ENCODE data around the gene HEXB. TPM values are rescaled to one million over a fixed set of nuclear protein-coding genes. Genes with fewer than 3 reads are reported as not detected.
"Not testable (repeated sequence)": the region's sequence is repeated elsewhere in the genome, so short reads cannot be mapped to it uniquely, and the experiment has no call there.

The HEXB gene
- total RNA-seq, 4 donors from 2014 or later, result 101 to 128 (median 113) TPM

GRCh38 chr5:74717596-74717995 lies 32.6 kb downstream of the HEXB start:
- intact Hi-C loops (cut with DNase I), result no loop called here
- no peak for DNase-seq (ENCODE audit: extremely low spot score)
- peaks cover 36 to 98% (median 77%) of the 10 kb centered on the region in 4 donors for H3K36me3 ChIP-seq
- no peaks in the 10 kb centered on the region for H3K27me3 ChIP-seq
- 60% methylated on average over 1 of the region's 1 CpG for WGBS
- no peaks in the 10 kb centered on the region for H3K9me3 ChIP-seq
- H3K4me1 ChIP-seq, result no peaks in the 10 kb centered on the region
- no peak overlapping the region for H3K4me3 ChIP-seq
- TF ChIP-seq POLR2AphosphoS5 (IDR thresholded peaks at IDR 0.05), result no peak
- TF ChIP-seq EP300 (IDR thresholded peaks at IDR 0.05), result no peak
- no peak overlapping the region for H3K27ac ChIP-seq (replicated peaks in 1 of 4)

GRCh38 chr5:74722271-74722670 lies 37.2 kb downstream of the HEXB start:
- Histone ChIP-seq H3K27me3 (no peaks in the 10 kb centered on the region), H3K4me1 (no peaks in the 10 kb centered on the region), H3K9me3 (no peaks in the 10 kb centered on the region), H3K27ac (replicated peaks in 1 of 4) (no peak overlapping the region), H3K36me3 (peaks cover 46 to 100% (median 77%) of the 10 kb centered on the region in 4 donors), H3K4me3 (no peak overlapping the region)
- 82% methylated on average over 1 of the region's 1 CpG for WGBS
- no peak for TF ChIP-seq POLR2A (IDR thresholded peaks at IDR 0.05; ENCODE audit: low read depth)
- TF ChIP-seq, protein P1, sequence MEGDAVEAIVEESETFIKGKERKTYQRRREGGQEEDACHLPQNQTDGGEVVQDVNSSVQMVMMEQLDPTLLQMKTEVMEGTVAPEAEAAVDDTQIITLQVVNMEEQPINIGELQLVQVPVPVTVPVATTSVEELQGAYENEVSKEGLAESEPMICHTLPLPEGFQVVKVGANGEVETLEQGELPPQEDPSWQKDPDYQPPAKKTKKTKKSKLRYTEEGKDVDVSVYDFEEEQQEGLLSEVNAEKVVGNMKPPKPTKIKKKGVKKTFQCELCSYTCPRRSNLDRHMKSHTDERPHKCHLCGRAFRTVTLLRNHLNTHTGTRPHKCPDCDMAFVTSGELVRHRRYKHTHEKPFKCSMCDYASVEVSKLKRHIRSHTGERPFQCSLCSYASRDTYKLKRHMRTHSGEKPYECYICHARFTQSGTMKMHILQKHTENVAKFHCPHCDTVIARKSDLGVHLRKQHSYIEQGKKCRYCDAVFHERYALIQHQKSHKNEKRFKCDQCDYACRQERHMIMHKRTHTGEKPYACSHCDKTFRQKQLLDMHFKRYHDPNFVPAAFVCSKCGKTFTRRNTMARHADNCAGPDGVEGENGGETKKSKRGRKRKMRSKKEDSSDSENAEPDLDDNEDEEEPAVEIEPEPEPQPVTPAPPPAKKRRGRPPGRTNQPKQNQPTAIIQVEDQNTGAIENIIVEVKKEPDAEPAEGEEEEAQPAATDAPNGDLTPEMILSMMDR (IDR thresholded peaks at IDR 0.05), result no peak
- intact Hi-C loops (cut with DNase I), result no loop called here
- DNase-seq (ENCODE audit: extremely low spot score), result no peak

- no peak for DNase-seq (ENCODE audit: extremely low spot score)
- H3K4me3 ChIP-seq, result no peak overlapping the region
- H3K27ac ChIP-seq (replicated peaks in 1 of 4), result no peak overlapping the region
- H3K9me3 ChIP-seq, result no peaks in the 10 kb centered on the region
- WGBS, result 84% methylated on average over 1 of the region's 1 CpG
- intact Hi-C loops (cut with DNase I), result no loop called here
- peaks cover 37 to 100% (median 67%) of the 10 kb centered on the region in 4 donors for H3K36me3 ChIP-seq
- no peak for TF ChIP-seq EP300 (IDR thresholded peaks at IDR 0.05)
- TF ChIP-seq POLR2AphosphoS5 (IDR thresholded peaks at IDR 0.05), result no peak
- TF ChIP-seq, protein P1 (IDR thresholded peaks at IDR 0.05), result no peak
- no peak for TF ChIP-seq POLR2A (IDR thresholded peaks at IDR 0.05; ENCODE audit: low read depth)
- H3K27me3 ChIP-seq, result no peaks in the 10 kb centered on the region
- no peaks in the 10 kb centered on the region for H3K4me1 ChIP-seq
Measured at GRCh38 chr5:74725331-74725730, 40.3 kb downstream of the HEXB start.

DNA sequence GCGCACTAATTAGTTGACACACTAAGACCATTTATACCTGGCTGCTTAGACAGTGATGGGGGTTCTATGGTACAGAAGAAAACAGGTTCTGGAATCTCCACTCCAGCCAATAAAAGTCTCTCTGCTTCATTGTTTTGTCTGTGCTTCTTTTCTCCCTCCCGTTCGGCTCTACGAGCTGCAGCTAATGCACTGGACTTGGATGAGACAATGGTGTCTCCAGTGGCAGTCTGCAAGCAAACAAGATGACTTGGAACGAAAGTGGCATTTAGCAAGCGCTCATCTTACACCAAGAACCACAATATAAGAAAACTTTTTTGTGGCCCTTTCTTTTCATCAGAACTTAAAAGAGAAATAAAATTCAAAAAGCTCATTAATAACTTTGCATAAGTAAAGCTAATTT lies 51.7 kb downstream of the HEXB start:
- no peaks in the 10 kb centered on the region for H3K9me3 ChIP-seq
- no peak overlapping the region for H3K4me3 ChIP-seq
- H3K27ac ChIP-seq (replicated peaks in 1 of 4), result no peak overlapping the region
- no peaks in the 10 kb centered on the region for H3K4me1 ChIP-seq
- TF ChIP-seq EP300 (IDR thresholded peaks at IDR 0.05), result no peak
- TF ChIP-seq POLR2A (IDR thresholded peaks at IDR 0.05; ENCODE audit: low read depth), result no peak
- TF ChIP-seq, protein P1 (IDR thresholded peaks at IDR 0.05), result no peak
- no peak for TF ChIP-seq POLR2AphosphoS5 (IDR thresholded peaks at IDR 0.05)
- intact Hi-C loops (cut with DNase I), result no loop called here
- H3K36me3 ChIP-seq, result peaks cover 23 to 87% (median 67%) of the 10 kb centered on the region in 4 donors
- no peak for DNase-seq (ENCODE audit: extremely low spot score)
- H3K27me3 ChIP-seq, result no peaks in the 10 kb centered on the region
- WGBS, result 86% methylated on average over 6 of the region's 6 CpGs

- Histone ChIP-seq H3K36me3 (peaks cover 23 to 87% (median 67%) of the 10 kb centered on the region in 4 donors), H3K4me3 (no peak overlapping the region), H3K9me3 (no peaks in the 10 kb centered on the region), H3K27ac (replicated peaks in 1 of 4) (no peak overlapping the region), H3K4me1 (no peaks in the 10 kb centered on the region), H3K27me3 (no peaks in the 10 kb centered on the region)
- intact Hi-C loops (cut with DNase I), result no loop called here
- 94% methylated on average over 4 of the region's 4 CpGs for WGBS
- TF ChIP-seq POLR2A (IDR thresholded peaks at IDR 0.05; ENCODE audit: low read depth), result no peak
- TF ChIP-seq, protein P1 (IDR thresholded peaks at IDR 0.05), result no peak
- TF ChIP-seq EP300 (IDR thresholded peaks at IDR 0.05), result no peak
- TF ChIP-seq POLR2AphosphoS5 (IDR thresholded peaks at IDR 0.05), result no peak
- no peak for DNase-seq (ENCODE audit: extremely low spot score)
Measured at GRCh38 chr5:74738406-74738805, 53.4 kb downstream of the HEXB start.

GRCh38 chr5:74748742-74749141 lies 63.7 kb downstream of the HEXB start:
- H3K9me3 ChIP-seq; DNase-seq (ENCODE audit: extremely low spot score); intact Hi-C loops (cut with DNase I); H3K4me1 ChIP-seq; H3K27ac ChIP-seq (replicated peaks in 1 of 4); H3K27me3 ChIP-seq; H3K4me3 ChIP-seq: not testable (repeated sequence)
- WGBS, result 97% methylated on average over 4 of the region's 4 CpGs
- peaks cover 14 to 88% (median 58%) of the 10 kb centered on the region in 4 donors for H3K36me3 ChIP-seq

Data from esophagus muscularis mucosa (tissue), 4 donors.